Measurements from ENCODE around the gene CAD. TPM values are rescaled to one million over a fixed set of nuclear protein-coding genes. Genes with fewer than 3 reads are reported as not detected.

The CAD gene
- total and polyA plus RNA-seq, 2 donors (not counting 1 experiment from before 2014, with no cell fraction given): 35.6 to 48.5 TPM

- Histone ChIP-seq H3K27me3 (replicated peaks in 1 of 4; ENCODE audit: control extremely low read depth in 1 of 4, control insufficient read depth in 3 of 4, insufficient read depth in 4 of 4, low read length in 3 of 4) (no peaks in the 10 kb centered on the region), H2AFZ (ENCODE audit: insufficient read depth, low read depth, low read length, poor library complexity, severe bottlenecking) (no peak overlapping the region), H3K4me2 (replicated peaks; ENCODE audit: low read depth, low read length, poor library complexity, severe bottlenecking) (no peak overlapping the region), H4K20me1 (ENCODE audit: control insufficient read depth, insufficient read depth, low read length, poor library complexity, severe bottlenecking) (no peaks in the 10 kb centered on the region), H3K4me1 (ENCODE audit: control insufficient read depth in 2 of 2, insufficient read depth in 2 of 2, low read length in 2 of 2) (peaks cover 19 to 25% of the 10 kb centered on the region in 2 donors), H3K36me3 (replicated peaks in 1 of 2; ENCODE audit: control extremely low read depth in 1 of 2, control insufficient read depth in 1 of 2, extremely low read depth in 1 of 2, insufficient read depth in 2 of 2, low read length in 1 of 2) (peaks cover 2 to 42% of the 10 kb centered on the region in 2 experiments), H3K9me3 (ENCODE audit: control extremely low read depth in 1 of 3, control insufficient read depth in 2 of 3, insufficient read depth in 1 of 3, low read length in 2 of 3) (no peaks in the 10 kb centered on the region), H3K79me2 (ENCODE audit: control insufficient read depth, insufficient read depth, low read length) (peaks cover 14% of the 10 kb centered on the region), H3K4me3 (ENCODE audit: control extremely low read depth in 1 of 5, extremely low read depth in 1 of 5, insufficient read depth in 1 of 5, low read depth in 2 of 5, low read length in 4 of 5) (no peak overlapping the region), H3K9ac (ENCODE audit: low read length) (no peak overlapping the region), H3K27ac (ENCODE audit: low read length in 2 of 2) (no peak overlapping the region)
- no peaks in the 10 kb centered on the region for H3K9me3 Mint-ChIP-seq (ENCODE audit: insufficient read depth)
- intact Hi-C loops (cut with micrococcal nuclease): no loop called here
- no peaks in the 10 kb centered on the region for H3K27me3 Mint-ChIP-seq
- TF ChIP-seq CTCF (IDR thresholded peaks at IDR 0.05): no peak
- no peak for TF ChIP-seq EZH2 (IDR thresholded peaks at IDR 0.05; ENCODE audit: borderline replicate concordance, insufficient read depth, low read depth, low read length, poor library complexity, severe bottlenecking)
- ATAC-seq (ENCODE audit: low read depth) (no peak), DNase-seq (no peak)
- 100% methylated on average over 3 of the region's 3 CpGs for WGBS (ENCODE audit: insufficient coverage)
- peaks cover 28% of the 10 kb centered on the region for H3K4me1 Mint-ChIP-seq
- no peak overlapping the region for H3K27ac Mint-ChIP-seq
- CTCF ChIA-PET: no interaction called here
- POLR2A ChIA-PET: no interaction called here
- no peak overlapping the region for H3K4me3 Mint-ChIP-seq
Observed at GRCh38 chr2:27221166-27221565, 4.0 kb downstream of the CAD start.

- CTCF ChIA-PET: no interaction called here
- Histone ChIP-seq H3K9ac (ENCODE audit: low read length) (no peak overlapping the region), H3K4me3 (ENCODE audit: control extremely low read depth in 1 of 5, extremely low read depth in 1 of 5, insufficient read depth in 1 of 5, low read depth in 2 of 5, low read length in 4 of 5) (no peak overlapping the region), H3K36me3 (replicated peaks in 1 of 2; ENCODE audit: control extremely low read depth in 1 of 2, control insufficient read depth in 1 of 2, extremely low read depth in 1 of 2, insufficient read depth in 2 of 2, low read length in 1 of 2) (peaks cover 3 to 53% of the 10 kb centered on the region in 2 experiments), H3K27ac (ENCODE audit: low read length in 2 of 2) (no peak overlapping the region), H3K4me2 (replicated peaks; ENCODE audit: low read depth, low read length, poor library complexity, severe bottlenecking) (no peak overlapping the region), H3K4me1 (ENCODE audit: control insufficient read depth in 2 of 2, insufficient read depth in 2 of 2, low read length in 2 of 2) (peaks cover 13 to 19% of the 10 kb centered on the region in 2 donors), H2AFZ (ENCODE audit: insufficient read depth, low read depth, low read length, poor library complexity, severe bottlenecking) (no peak overlapping the region), H3K27me3 (replicated peaks in 1 of 4; ENCODE audit: control extremely low read depth in 1 of 4, control insufficient read depth in 3 of 4, insufficient read depth in 4 of 4, low read length in 3 of 4) (no peaks in the 10 kb centered on the region), H4K20me1 (ENCODE audit: control insufficient read depth, insufficient read depth, low read length, poor library complexity, severe bottlenecking) (no peaks in the 10 kb centered on the region), H3K79me2 (ENCODE audit: control insufficient read depth, insufficient read depth, low read length) (peaks cover 10% of the 10 kb centered on the region), H3K9me3 (ENCODE audit: control extremely low read depth in 1 of 3, control insufficient read depth in 2 of 3, insufficient read depth in 1 of 3, low read length in 2 of 3) (no peaks in the 10 kb centered on the region)
- POLR2A ChIA-PET: no interaction called here
- DNase-seq (no peak), ATAC-seq (ENCODE audit: low read depth) (no peak)
- intact Hi-C loops (cut with micrococcal nuclease): no loop called here
- Mint-ChIP-seq H3K4me3 (no peak overlapping the region), H3K27ac (no peak overlapping the region), H3K4me1 (peaks cover 17% of the 10 kb centered on the region), H3K27me3 (no peaks in the 10 kb centered on the region), H3K9me3 (ENCODE audit: insufficient read depth) (no peaks in the 10 kb centered on the region)
- 99% methylated on average over 5 of the region's 5 CpGs for WGBS (ENCODE audit: insufficient coverage)
- no peak for TF ChIP-seq CTCF (IDR thresholded peaks at IDR 0.05)
- no peak for TF ChIP-seq EZH2 (IDR thresholded peaks at IDR 0.05; ENCODE audit: borderline replicate concordance, insufficient read depth, low read depth, low read length, poor library complexity, severe bottlenecking)
Observed at GRCh38 chr2:27222407-27222806, 5.2 kb downstream of the CAD start.

All from B cell (primary cell).